Activated CD4-positive, alpha-beta T cell treated with anti-CD3 and anti-CD28 coated beads for 36 hours (primary cell): Measurements from ENCODE around the gene KLHDC8A. TPM values are rescaled to one million over a fixed set of nuclear protein-coding genes. Genes with fewer than 3 reads are reported as not detected.
A peak's percentile ranks its signal among the peaks of the same experiment; 100 is the strongest.
"Not testable (repeated sequence)": the region's sequence is repeated elsewhere in the genome, so short reads cannot be mapped to it uniquely, and the experiment has no call there.

Experiments used
- ATAC-seq: fragments of 200-7000 bp; cut with Tn5 transposase; one replicate; pipeline ENCODE4 v1.10.0; 2021; ENCODE audit warnings: mild to moderate bottlenecking, moderate library complexity
- CTCF ChIA-PET: fragments of 350-600 bp; sonication (Branson Sonifier 250); formaldehyde crosslinking; loops from one replicate; lab custom pipeline; 2021; ENCODE audit warnings: antibody characterized with exemption; lab: Charles Lee
- POLR2A ChIA-PET: fragments of 350-600 bp; sonication (Branson Sonifier 250); formaldehyde crosslinking; loops from one replicate; lab custom pipeline; 2021; ENCODE audit warnings: antibody characterized with exemption, inconsistent platforms; lab: Charles Lee
- DNase-seq: peaks from one replicate; pipeline ENCODE4 v3.0.0-alpha.2; 2020
- H3K27ac Mint-ChIP-seq: one replicate; pipeline ENCODE4 v1.8.0; 2021; ENCODE audit warnings: mixed read lengths
- H3K27me3 Mint-ChIP-seq: one replicate; pipeline ENCODE4 v1.8.0; 2021; ENCODE audit warnings: mixed read lengths
- H3K36me3 Mint-ChIP-seq: one replicate; pipeline ENCODE4 v1.8.0; 2021; ENCODE audit warnings: low read depth, mixed read lengths
- H3K4me1 Mint-ChIP-seq: one replicate; pipeline ENCODE4 v1.8.0; 2021; ENCODE audit warnings: mixed read lengths
- H3K4me3 Mint-ChIP-seq: one replicate; pipeline ENCODE4 v1.8.0; 2021; ENCODE audit warnings: mild to moderate bottlenecking, moderate library complexity, mixed read lengths
- H3K9me3 Mint-ChIP-seq: one replicate; pipeline ENCODE4 v1.8.0; 2021; ENCODE audit warnings: low read depth, mixed read lengths
- intact Hi-C, 2 experiments: fragments of 100-400 bp; cut with DNase I in 1 of 2; cut with micrococcal nuclease in 1 of 2; formaldehyde crosslinking; loops; one replicate each; pipeline versions ENCODE4 v1.14.2 to v1.15.1; 2022 to 2024; cut with DNase I, micrococcal nuclease
- total RNA-seq, 2 experiments: library from RNA; stranded (reverse); gene quantifications; one replicate each; pipeline ENCODE4 v1.2.3, GENCODE V29; 2021

The KLHDC8A gene, protein sequence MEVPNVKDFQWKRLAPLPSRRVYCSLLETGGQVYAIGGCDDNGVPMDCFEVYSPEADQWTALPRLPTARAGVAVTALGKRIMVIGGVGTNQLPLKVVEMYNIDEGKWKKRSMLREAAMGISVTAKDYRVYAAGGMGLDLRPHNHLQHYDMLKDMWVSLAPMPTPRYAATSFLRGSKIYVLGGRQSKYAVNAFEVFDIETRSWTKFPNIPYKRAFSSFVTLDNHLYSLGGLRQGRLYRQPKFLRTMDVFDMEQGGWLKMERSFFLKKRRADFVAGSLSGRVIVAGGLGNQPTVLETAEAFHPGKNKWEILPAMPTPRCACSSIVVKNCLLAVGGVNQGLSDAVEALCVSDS
- not detected for total RNA-seq

DNA sequence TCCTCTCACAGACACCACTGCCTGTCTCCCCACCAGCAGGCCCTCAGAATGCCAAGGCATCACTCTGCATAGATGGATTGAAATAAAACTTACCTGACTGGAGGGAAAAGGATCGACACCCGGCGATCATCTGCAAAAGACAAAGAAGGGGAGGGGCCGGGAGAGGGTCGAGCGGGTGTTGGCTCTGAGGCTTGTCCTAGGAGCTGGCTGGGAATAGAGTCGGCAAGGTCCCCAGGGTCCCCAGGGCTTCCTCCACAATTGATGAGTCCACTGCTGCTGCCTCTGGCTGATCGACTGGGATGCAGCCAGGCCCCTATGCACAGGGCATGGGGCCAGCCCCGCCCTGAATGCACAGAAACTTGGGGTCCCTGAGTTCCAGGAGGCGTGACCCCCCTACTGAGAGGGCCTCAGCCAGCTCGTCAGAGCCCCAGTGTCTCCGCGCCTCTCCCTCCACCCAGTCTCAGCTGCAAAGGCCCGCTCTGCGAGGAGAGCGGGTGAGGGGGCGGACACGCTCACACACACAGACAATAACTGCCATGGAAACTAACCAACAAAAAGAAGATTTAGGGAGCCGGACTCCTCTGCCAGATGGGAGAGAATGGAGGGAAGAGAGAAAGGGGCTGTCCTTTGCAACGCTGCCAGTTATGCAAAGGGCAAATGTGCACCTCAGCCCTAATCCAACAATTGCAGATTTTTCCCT lies at the start of gene KLHDC8A:
TSS of gene KLHDC8A (minus strand) at position 483 of the 700 bp plus-strand sequence. CDS start 13,318 bp downstream, outside the sequence.
- Mint-ChIP-seq H3K27ac (no peak within 1 kb of the TSS), H3K9me3 (no peaks in the 10 kb centered on the region), H3K27me3 (peaks cover 15% of the 10 kb centered on the region), H3K4me3 (no peak within 1 kb of the TSS), H3K36me3 (no peaks in the 10 kb centered on the region), H3K4me1 (no peaks in the 10 kb centered on the region)
- ATAC-seq (no peak), DNase-seq (no peak)
- POLR2A ChIA-PET = no interaction called here
- CTCF ChIA-PET = interaction anchor here (0.5 to 1.6 kb wide), 5 partner anchors 128 to 164 kb away, joined by 3 to 4 read pairs (median 3); no protein-coding TSS in a partner anchor
- intact Hi-C loops = no loop called here

DNA sequence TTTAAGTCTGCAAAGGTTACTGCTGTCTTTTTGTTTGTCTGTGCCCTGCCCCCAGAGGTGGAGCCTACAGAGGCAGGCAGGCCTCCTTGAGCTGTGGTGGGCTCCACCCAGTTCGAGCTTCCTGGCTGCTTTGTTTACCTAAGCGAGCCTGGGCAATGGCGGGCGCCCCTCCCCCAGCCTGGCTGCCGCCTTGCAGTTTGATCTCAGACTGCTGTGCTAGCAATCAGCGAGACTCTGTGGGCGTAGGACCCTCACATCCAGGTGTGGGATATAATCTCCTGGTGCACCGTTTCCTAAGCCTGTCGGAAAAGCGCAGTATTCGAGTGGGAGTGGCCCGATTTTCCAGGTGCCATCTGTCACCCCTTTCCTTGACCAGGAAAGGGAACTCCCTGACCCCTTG lies 49.5 kb upstream of the KLHDC8A start:
- intact Hi-C loops, CTCF ChIA-PET, H3K27me3 Mint-ChIP-seq, ATAC-seq, H3K4me1 Mint-ChIP-seq, H3K9me3 Mint-ChIP-seq, H3K4me3 Mint-ChIP-seq, DNase-seq, H3K27ac Mint-ChIP-seq, POLR2A ChIA-PET, H3K36me3 Mint-ChIP-seq: not testable (repeated sequence)

DNA sequence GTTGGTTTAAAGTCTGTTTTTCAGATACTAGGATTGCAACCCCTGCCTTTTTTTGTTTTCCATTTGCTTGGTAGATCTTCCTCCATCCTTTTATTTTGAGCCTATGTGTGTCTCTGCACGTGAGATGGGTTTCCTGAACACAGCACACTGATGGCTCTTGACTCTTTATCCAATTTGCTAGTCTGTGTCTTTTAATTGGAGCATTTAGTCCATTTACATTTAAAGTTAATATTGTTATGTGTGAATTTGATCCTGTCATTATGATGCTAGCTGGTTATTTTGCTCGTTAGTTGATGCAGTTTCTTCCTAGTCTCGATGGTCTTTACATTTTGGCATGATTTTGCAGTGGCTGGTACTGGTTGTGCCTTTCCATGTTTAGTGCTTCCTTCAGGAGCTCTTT lies 47.8 kb upstream of the KLHDC8A start:
- DNase-seq, CTCF ChIA-PET, H3K9me3 Mint-ChIP-seq, H3K27ac Mint-ChIP-seq, intact Hi-C loops, H3K4me3 Mint-ChIP-seq, H3K27me3 Mint-ChIP-seq, POLR2A ChIA-PET, H3K36me3 Mint-ChIP-seq, ATAC-seq, H3K4me1 Mint-ChIP-seq: not testable (repeated sequence)

- intact Hi-C loops = loop anchor here in 1 of 2 experiments (10.0 kb wide), 1 partner anchor 256 kb away; no protein-coding TSS in a partner anchor
- POLR2A ChIA-PET = no interaction called here
- no peaks in the 10 kb centered on the region for H3K4me1 Mint-ChIP-seq
Measured at GRCh38 chr1:205398586-205398985, 41.9 kb upstream of the KLHDC8A start.

DNA sequence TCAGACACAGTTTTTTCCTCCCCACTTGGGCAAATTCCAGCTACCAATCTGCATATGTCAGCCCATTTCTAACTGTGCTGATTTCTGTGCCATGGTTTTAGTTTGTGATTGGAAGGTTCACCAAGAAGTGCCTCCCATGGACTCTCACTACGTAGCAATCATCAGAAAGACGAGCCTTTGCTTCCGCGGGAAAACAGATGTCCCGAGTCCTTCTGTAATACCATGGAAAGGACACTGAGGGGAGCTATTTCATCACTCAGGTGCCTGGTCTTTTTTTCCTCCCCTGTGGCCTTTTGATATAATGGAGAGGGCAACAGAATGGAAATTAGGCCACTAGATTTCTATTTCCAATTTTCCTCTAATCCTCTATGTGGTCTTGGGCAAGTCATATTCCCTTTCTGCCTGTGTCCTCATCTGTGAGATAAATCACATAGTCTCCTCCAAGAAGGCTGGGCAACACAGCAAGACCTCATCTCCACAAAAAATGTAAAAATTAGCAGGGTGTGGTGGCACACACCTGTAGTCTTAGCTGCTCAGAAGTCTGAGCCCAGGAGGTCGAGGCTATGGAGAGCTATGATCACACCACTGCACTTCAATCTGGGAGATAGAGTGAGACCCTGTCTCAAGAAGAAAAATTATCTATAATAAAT lies 40.4 kb upstream of the KLHDC8A start:
- intact Hi-C loops = loop anchor here (1.0 to 10.0 kb wide), 4 partner anchors 34 to 258 kb away; no protein-coding TSS in a partner anchor
- Mint-ChIP-seq H3K27ac (no peak overlapping the region), H3K4me1 (no peaks in the 10 kb centered on the region), H3K9me3 (no peaks in the 10 kb centered on the region), H3K27me3 (peaks cover 6% of the 10 kb centered on the region), H3K36me3 (no peaks in the 10 kb centered on the region), H3K4me3 (no peak overlapping the region)
- ATAC-seq (peak; percentile 68), DNase-seq (peak; percentile 38)
- CTCF ChIA-PET = interaction anchor here (0.6 to 3.6 kb wide), 23 partner anchors 10 to 326 kb away, joined by 3 to 79 read pairs (median 6); no protein-coding TSS in a partner anchor
- POLR2A ChIA-PET = no interaction called here

More at GRCh38 chr1:205398586-205398985, 41.9 kb upstream of the KLHDC8A start:
- no peaks in the 10 kb centered on the region for H3K9me3 Mint-ChIP-seq
- H3K27me3 Mint-ChIP-seq = peaks cover 4% of the 10 kb centered on the region
- ATAC-seq (no peak), DNase-seq (no peak)
- no peaks in the 10 kb centered on the region for H3K36me3 Mint-ChIP-seq
- H3K27ac Mint-ChIP-seq = no peak overlapping the region
- CTCF ChIA-PET = interaction anchor here (1.5 to 3.6 kb wide), 4 partner anchors 12 to 89 kb away, joined by 5 to 79 read pairs (median 12); no protein-coding TSS in a partner anchor
- H3K4me3 Mint-ChIP-seq = no peak overlapping the region

DNA sequence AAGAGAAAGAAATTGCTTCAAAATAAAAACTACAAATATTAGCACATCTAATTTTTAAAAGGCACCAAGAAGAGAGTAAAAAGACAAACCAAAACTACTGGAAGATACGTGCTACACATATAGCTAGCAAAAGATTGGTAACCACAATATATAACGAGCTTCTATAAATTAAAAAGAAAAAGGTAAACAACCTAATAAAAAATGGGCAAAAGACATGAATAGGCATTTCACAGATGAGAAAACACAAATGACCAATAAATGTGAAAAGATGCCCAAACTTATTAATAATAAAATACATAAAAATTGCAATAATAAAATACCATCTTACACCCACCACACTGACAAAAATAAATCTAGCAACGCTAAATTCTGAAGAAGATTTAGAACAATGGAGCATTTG lies 38.9 kb upstream of the KLHDC8A start:
- CTCF ChIA-PET = interaction anchor here (0.7 to 3.6 kb wide), 10 partner anchors 9 to 138 kb away, joined by 3 to 79 read pairs (median 6); no protein-coding TSS in a partner anchor
- Mint-ChIP-seq H3K9me3 (no peaks in the 10 kb centered on the region), H3K36me3 (no peaks in the 10 kb centered on the region), H3K4me1 (no peaks in the 10 kb centered on the region), H3K27ac (no peak overlapping the region), H3K4me3 (no peak overlapping the region), H3K27me3 (peaks cover 11% of the 10 kb centered on the region)
- POLR2A ChIA-PET = interaction anchor here (0.6 kb wide), 1 partner anchor 309 kb away, joined by 4 read pairs; no protein-coding TSS in a partner anchor
- ATAC-seq (no peak), DNase-seq (no peak)
- intact Hi-C loops = loop anchor here in 1 of 2 experiments (2.0 to 10.0 kb wide), 2 partner anchors 35 to 259 kb away; no protein-coding TSS in a partner anchor

DNA sequence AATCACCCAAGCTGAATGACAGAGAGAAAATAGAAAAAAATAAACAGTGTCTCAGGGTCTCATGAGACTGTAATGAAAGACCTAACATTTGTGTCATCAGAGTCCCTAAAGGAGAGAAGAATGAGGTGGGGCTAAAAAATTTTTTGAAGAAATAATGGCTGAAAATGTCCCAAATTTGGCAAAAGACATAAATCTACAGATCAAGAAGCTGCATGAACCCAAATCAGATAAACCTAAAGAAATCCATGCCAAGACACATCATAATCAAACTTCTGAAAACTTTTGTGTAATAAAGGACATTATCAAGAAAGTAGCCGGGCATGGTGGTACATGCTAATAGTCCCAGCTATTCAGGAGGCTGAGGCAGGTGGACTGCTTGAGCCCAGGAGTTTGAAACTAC lies 35.9 kb upstream of the KLHDC8A start:
- Mint-ChIP-seq H3K36me3 (no peaks in the 10 kb centered on the region), H3K27ac (no peak overlapping the region), H3K27me3 (peaks cover 13% of the 10 kb centered on the region), H3K9me3 (no peaks in the 10 kb centered on the region), H3K4me3 (no peak overlapping the region), H3K4me1 (no peaks in the 10 kb centered on the region)
- no peak for ATAC-seq
- DNase-seq = no peak
- CTCF ChIA-PET = interaction anchor here (1.3 kb wide), 1 partner anchor 132 kb away, joined by 4 read pairs; no protein-coding TSS in a partner anchor
- POLR2A ChIA-PET = no interaction called here
- intact Hi-C loops = loop anchor here in 1 of 2 experiments (10.0 kb wide), 1 partner anchor 262 kb away; no protein-coding TSS in a partner anchor

DNA sequence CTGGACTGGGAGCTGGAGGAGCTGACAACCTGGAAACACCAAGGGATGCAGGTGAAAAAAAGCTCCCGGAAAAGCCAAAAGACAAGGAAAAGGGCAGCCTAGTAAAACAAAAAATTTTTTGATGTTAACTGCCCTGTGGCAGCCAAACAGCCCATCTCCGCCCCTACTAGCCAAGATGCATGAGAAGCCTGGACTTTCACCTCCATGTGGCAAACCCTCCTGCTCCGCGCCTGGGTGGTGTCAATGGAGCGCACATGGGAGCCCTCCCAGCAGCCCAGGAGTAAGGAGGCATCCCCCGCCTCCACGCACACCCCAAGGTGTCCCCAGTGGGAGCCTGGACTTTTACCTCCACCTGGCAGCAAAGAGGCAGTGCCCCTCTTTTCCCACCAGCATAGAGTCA lies 34.7 kb upstream of the KLHDC8A start:
- Mint-ChIP-seq H3K4me1 (no peaks in the 10 kb centered on the region), H3K4me3 (no peak overlapping the region), H3K27me3 (peaks cover 13% of the 10 kb centered on the region), H3K36me3 (no peaks in the 10 kb centered on the region), H3K9me3 (no peaks in the 10 kb centered on the region), H3K27ac (no peak overlapping the region)
- intact Hi-C loops = loop anchor here in 1 of 2 experiments (10.0 kb wide), 1 partner anchor 263 kb away; no protein-coding TSS in a partner anchor
- ATAC-seq = no peak
- ChIA-PET CTCF (interaction anchor here (0.7 to 1.6 kb wide), 6 partner anchors 37 to 136 kb away, joined by 3 to 4 read pairs (median 3); no protein-coding TSS in a partner anchor), POLR2A (no interaction called here)
- DNase-seq = no peak

DNA sequence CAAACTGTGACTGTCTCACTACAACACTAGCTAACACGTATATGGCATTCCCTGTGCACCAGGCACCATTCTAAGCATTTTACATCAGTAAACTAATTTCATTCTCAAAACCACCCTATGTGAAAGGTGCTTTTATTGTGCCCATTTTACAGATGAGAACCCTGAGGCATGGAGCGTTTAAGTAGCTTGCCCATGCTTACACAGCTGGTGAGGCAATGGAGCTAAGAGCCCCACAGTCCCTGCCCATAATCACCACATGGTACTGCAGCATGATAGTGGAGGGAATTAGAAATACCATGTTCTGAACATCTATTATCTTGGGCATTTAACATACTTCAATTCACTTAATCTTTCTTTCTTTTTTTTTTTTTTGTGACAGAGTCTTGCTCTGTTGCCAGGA lies 31.1 kb upstream of the KLHDC8A start:
- H3K9me3 Mint-ChIP-seq = no peaks in the 10 kb centered on the region
- POLR2A ChIA-PET = no interaction called here
- intact Hi-C loops = no loop called here
- H3K4me3 Mint-ChIP-seq = no peak overlapping the region
- DNase-seq (no peak), ATAC-seq (no peak)
- H3K27me3 Mint-ChIP-seq = peaks cover 11% of the 10 kb centered on the region
- CTCF ChIA-PET = interaction anchor here (1.3 to 3.2 kb wide), 4 partner anchors 9 to 137 kb away, joined by 3 to 19 read pairs (median 6); no protein-coding TSS in a partner anchor
- no peak overlapping the region for H3K27ac Mint-ChIP-seq
- H3K4me1 Mint-ChIP-seq = no peaks in the 10 kb centered on the region
- H3K36me3 Mint-ChIP-seq = no peaks in the 10 kb centered on the region

- intact Hi-C loops, DNase-seq, H3K4me1 Mint-ChIP-seq, H3K9me3 Mint-ChIP-seq, ATAC-seq, POLR2A ChIA-PET, H3K27me3 Mint-ChIP-seq, H3K4me3 Mint-ChIP-seq, H3K27ac Mint-ChIP-seq, H3K36me3 Mint-ChIP-seq: not testable (repeated sequence)
- CTCF ChIA-PET = interaction anchor here (1.1 to 1.9 kb wide), 4 partner anchors 14 to 142 kb away, joined by 3 to 7 read pairs (median 6); no protein-coding TSS in a partner anchor
Measured at GRCh38 chr1:205382990-205383389, 26.3 kb upstream of the KLHDC8A start.
